ENCODE data around the gene NDUFC1.
A peak's percentile ranks its signal among the peaks of the same experiment; 100 is the strongest.
"Not testable (repeated sequence)": the region's sequence is repeated elsewhere in the genome, so short reads cannot be mapped to it uniquely, and the experiment has no call there.

NDUFC1 gene

DNA sequence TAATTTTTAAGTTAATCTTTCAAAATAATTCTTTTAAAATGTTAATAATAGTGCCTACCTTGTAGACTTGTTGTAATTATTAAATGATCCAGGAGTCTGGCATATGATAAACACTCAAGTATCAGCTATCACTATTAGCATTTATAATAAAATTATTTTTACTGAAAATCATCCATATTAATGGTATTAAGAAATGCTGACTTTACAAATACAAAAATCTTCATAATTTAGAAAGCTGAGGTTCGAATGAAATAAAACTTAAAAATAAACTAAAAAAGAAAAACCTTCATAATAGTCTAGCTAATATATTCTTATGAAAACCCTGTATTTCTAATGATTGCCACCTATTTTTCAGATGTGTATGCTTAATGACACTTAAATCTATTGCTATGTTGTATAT lies 27.5 kb downstream of the NDUFC1 start:
- H3K4me3 ChIP-seq (ENCODE audit: low read length): no peak overlapping the region
- no peaks in the 10 kb centered on the region for H3K9me3 ChIP-seq (ENCODE audit: insufficient read depth, low read depth, low read length)
- WGBS: no CpG with 5 or more reads among the region's 1 CpG
- H3K9ac ChIP-seq (ENCODE audit: low read depth, low read length): no peak overlapping the region
- H3K27me3 ChIP-seq (ENCODE audit: insufficient read depth, low read length): peaks cover 37% of the 10 kb centered on the region
- H3K4me1 ChIP-seq (ENCODE audit: insufficient read depth, low read length): no peaks in the 10 kb centered on the region; the same call in 1 of the 2 replicates
- H3K27ac ChIP-seq (ENCODE audit: low read depth, low read length): no peak overlapping the region
- no peaks in the 10 kb centered on the region for H3K36me3 ChIP-seq (ENCODE audit: insufficient read depth, low read length)

DNA sequence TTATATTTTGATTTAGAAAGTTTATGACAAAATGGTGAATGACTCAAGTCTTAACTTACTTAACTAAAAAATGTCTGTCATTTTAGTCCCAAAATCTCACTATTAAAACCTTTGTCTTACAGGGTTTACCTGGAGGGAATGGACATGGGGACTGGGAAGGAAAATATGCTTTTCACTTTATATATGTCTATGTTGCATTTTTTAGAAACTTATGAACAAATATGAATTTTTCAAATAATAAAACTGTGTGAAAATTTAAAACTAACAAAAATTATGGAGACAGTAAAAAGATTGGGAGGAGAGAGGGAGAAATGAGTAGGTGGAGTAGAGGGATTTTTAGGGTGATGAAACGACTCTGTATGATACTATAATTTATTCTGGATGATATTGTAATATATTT lies 28.4 kb downstream of the NDUFC1 start:
- Histone ChIP-seq H3K36me3 (ENCODE audit: insufficient read depth, low read length) (no peaks in the 10 kb centered on the region), H3K9me3 (ENCODE audit: insufficient read depth, low read depth, low read length) (no peaks in the 10 kb centered on the region), H3K4me1 (ENCODE audit: insufficient read depth, low read length) (no peaks in the 10 kb centered on the region; the same call in 1 of the 2 replicates), H3K27ac (ENCODE audit: low read depth, low read length) (no peak overlapping the region), H3K4me3 (ENCODE audit: low read length) (no peak overlapping the region), H3K9ac (ENCODE audit: low read depth, low read length) (no peak overlapping the region), H3K27me3 (ENCODE audit: insufficient read depth, low read length) (peaks cover 28% of the 10 kb centered on the region)
- 80% methylated on average over 1 of the region's 1 CpG for WGBS

DNA sequence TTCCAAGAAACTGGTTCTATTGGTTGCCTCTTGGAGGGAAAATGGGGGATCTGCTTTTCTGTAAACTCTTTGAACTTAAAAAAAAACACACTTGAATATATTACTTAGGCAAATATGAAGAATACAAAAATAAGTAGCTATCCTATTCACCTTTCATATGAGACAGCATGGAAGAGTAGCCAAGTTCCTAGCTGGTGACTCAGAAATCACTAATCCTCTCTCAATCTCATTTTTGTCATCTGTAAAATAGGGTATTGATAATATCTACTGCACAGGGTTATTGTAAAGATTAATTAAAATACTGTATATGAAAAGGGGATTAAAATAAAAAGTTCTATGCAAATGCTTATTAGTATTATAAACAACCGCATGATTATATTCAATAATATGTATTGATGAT lies 35.0 kb downstream of the NDUFC1 start:
- Histone ChIP-seq H3K36me3 (ENCODE audit: insufficient read depth, low read length) (no peaks in the 10 kb centered on the region), H3K27me3 (ENCODE audit: insufficient read depth, low read length) (no peaks in the 10 kb centered on the region), H3K4me1 (ENCODE audit: insufficient read depth, low read length) (peaks cover 20% of the 10 kb centered on the region), H3K9ac (ENCODE audit: low read depth, low read length) (no peak overlapping the region), H3K9me3 (ENCODE audit: insufficient read depth, low read depth, low read length) (no peaks in the 10 kb centered on the region), H3K4me3 (ENCODE audit: low read length) (no peak overlapping the region), H3K27ac (ENCODE audit: low read depth, low read length) (no peak overlapping the region)
- no CpG with 5 or more reads among the region's 1 CpG for WGBS

DNA sequence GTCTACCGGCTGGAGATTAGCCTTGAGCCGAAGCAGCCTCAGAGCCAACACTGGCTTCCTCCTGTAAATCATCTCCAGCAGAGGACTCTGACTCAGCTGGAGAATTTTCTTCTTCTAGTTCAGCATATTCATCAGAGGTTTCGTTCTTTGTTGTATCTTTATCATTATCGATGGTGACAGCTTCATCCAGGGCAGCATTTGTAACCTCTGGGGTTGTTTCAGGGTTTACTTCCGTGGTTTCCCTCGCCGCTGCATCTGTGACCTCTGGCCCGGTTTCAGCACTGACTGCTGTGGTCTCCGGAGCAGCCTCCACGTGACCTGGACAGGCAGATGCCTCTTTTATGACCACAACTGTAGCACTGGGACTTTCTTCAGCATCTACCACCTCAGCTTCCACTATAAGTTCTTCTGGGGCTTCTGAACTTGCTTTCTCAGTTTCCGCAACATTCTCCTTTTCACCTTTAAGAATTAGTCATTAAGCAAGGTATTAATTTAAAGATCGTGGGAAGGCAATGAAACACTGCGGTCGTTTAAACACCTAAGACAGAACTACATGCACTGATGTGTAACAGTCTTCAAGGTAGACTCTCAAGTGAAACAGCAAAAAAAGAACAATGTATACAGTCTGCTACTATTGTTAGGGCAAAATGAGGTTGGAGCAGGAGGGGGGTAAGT lies 35.6 kb downstream of the NDUFC1 start:
- Histone ChIP-seq H3K9me3 (ENCODE audit: insufficient read depth, low read depth, low read length) (no peaks in the 10 kb centered on the region), H3K27me3 (ENCODE audit: insufficient read depth, low read length) (no peaks in the 10 kb centered on the region), H3K27ac (ENCODE audit: low read depth, low read length) (no peak overlapping the region), H3K4me1 (ENCODE audit: insufficient read depth, low read length) (peaks cover 20% of the 10 kb centered on the region), H3K36me3 (ENCODE audit: insufficient read depth, low read length) (no peaks in the 10 kb centered on the region), H3K9ac (ENCODE audit: low read depth, low read length) (no peak overlapping the region), H3K4me3 (ENCODE audit: low read length) (peak overlapping the region; percentile 2; the same call in 1 of the 2 replicates)
- WGBS: 52% methylated on average over 14 of the region's 14 CpGs

DNA sequence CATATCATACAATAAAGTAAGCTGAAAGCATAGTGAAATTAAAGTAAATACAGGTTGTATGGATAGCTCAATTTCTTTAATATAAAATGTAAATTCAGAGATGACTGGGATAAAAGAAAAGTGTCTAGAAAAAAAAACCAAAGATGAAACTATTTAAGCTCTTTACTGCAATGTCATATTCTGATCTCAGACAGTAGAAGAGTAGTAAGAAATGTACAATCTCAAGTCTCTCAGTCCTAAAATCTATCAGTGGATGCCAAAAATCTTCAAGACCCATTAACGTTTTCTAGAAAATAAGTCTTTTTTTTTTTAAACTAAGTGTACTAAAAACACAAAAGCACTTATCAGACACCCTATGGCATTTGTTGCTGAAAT lies 36.1 kb downstream of the NDUFC1 start:
- H3K4me1 ChIP-seq (ENCODE audit: insufficient read depth, low read length): peaks cover 20% of the 10 kb centered on the region
- no peaks in the 10 kb centered on the region for H3K36me3 ChIP-seq (ENCODE audit: insufficient read depth, low read length)
- no peak overlapping the region for H3K9ac ChIP-seq (ENCODE audit: low read depth, low read length)
- no peak overlapping the region for H3K27ac ChIP-seq (ENCODE audit: low read depth, low read length)
- H3K27me3 ChIP-seq (ENCODE audit: insufficient read depth, low read length): no peaks in the 10 kb centered on the region
- H3K9me3 ChIP-seq (ENCODE audit: insufficient read depth, low read depth, low read length): no peaks in the 10 kb centered on the region
- H3K4me3 ChIP-seq (ENCODE audit: low read length): peak overlapping the region; percentile 2; the same call in 1 of the 2 replicates
- 100% methylated on average over 1 of the region's 1 CpG for WGBS

DNA sequence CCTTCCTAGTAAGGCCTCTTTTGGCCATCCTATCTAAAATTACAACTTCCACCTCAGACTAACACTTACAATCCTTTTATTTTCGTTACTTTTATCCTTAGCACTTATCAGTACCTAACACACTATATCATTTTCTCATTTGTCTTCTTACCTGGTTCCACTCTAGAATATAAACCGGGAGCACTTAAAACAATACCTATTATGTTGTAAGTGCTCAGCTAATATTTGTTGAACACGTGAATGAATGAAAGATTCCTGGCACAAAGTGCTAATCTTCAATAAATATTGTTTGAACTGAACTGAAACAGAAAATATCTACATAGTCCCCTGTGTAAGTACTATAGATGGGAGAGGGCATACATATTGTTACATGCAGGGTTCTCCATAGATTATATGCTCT lies 36.6 kb downstream of the NDUFC1 start:
- H3K4me1 ChIP-seq (ENCODE audit: insufficient read depth, low read length): peaks cover 20% of the 10 kb centered on the region
- H3K27ac ChIP-seq (ENCODE audit: low read depth, low read length): no peak overlapping the region
- no peak overlapping the region for H3K9ac ChIP-seq (ENCODE audit: low read depth, low read length)
- no peaks in the 10 kb centered on the region for H3K27me3 ChIP-seq (ENCODE audit: insufficient read depth, low read length)
- H3K4me3 ChIP-seq (ENCODE audit: low read length): no peak overlapping the region
- 0% methylated on average over 1 of the region's 3 CpGs for WGBS
- H3K36me3 ChIP-seq (ENCODE audit: insufficient read depth, low read length): no peaks in the 10 kb centered on the region
- H3K9me3 ChIP-seq (ENCODE audit: insufficient read depth, low read depth, low read length): no peaks in the 10 kb centered on the region

DNA sequence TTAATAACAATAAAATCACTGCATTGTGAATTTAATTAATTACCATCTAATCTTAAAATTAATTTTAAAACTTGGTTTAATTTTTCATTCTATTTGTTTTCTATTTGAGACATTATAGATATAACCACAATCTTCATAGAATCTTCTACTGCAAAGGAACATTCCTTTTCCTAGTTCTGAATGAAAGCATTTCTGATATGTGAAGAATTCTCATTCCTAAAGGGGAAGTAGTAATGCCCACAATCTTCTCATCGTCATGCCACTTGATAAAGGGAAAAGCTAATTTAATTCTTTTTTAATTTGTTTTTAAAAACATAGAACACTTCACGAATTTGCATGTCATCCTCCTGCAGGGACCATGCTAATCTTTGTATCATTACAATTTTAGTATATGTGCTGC lies 45.9 kb downstream of the NDUFC1 start:
- H3K27ac ChIP-seq (ENCODE audit: low read depth, low read length): no peak overlapping the region
- no peak overlapping the region for H3K9ac ChIP-seq (ENCODE audit: low read depth, low read length)
- WGBS: 80% methylated on average over 1 of the region's 2 CpGs
- H3K27me3 ChIP-seq (ENCODE audit: insufficient read depth, low read length): no peaks in the 10 kb centered on the region
- H3K4me1 ChIP-seq (ENCODE audit: insufficient read depth, low read length): no peaks in the 10 kb centered on the region
- H3K4me3 ChIP-seq (ENCODE audit: low read length): no peak overlapping the region
- no peaks in the 10 kb centered on the region for H3K36me3 ChIP-seq (ENCODE audit: insufficient read depth, low read length)
- no peaks in the 10 kb centered on the region for H3K9me3 ChIP-seq (ENCODE audit: insufficient read depth, low read depth, low read length)

DNA sequence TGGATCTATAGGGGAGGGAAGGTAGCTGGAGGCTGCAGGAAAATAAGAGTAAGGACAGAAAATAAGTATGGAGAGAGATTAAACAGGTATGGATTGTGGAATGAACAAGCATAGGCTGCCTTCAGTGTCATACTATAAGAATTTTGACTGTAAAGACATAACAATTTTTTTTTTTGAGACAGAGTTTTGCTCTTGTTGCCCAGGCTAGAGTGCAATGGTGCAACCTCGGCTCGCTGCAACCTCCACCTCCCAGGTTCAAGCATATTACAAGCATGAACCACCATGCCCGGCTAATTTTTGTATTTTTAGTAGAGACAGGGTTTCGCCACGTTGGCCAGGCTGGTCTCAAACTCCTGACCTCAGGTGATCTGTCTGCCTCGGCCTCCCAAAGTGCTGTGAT lies 46.7 kb downstream of the NDUFC1 start:
- not testable (repeated sequence) for H3K36me3 ChIP-seq (ENCODE audit: insufficient read depth, low read length); H3K4me3 ChIP-seq (ENCODE audit: low read length); H3K27ac ChIP-seq (ENCODE audit: low read depth, low read length); H3K4me1 ChIP-seq (ENCODE audit: insufficient read depth, low read length); H3K27me3 ChIP-seq (ENCODE audit: insufficient read depth, low read length); H3K9me3 ChIP-seq (ENCODE audit: insufficient read depth, low read depth, low read length); H3K9ac ChIP-seq (ENCODE audit: low read depth, low read length)
- WGBS: 96% methylated on average over 6 of the region's 6 CpGs

DNA sequence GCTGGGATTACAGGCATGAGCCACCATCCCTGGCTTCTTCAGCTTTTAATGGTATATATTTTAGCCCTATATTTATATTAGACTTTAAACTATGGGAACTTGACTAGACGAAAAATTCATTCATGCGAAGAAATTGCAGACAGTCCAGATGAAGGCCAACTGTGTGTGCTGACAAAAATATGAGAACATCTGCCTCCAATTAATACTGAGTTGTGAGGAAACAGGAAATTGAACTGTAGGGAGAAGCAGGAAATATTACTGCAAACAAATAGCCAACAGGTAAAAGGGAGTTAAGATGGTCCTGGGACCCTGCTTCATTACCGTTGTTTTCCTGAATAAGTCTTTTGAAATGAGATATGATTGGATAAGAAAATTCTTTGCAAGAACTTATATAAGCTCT lies 48.6 kb downstream of the NDUFC1 start:
- H3K4me3 ChIP-seq (ENCODE audit: low read length): no peak overlapping the region
- 86% methylated on average over 3 of the region's 3 CpGs for WGBS

DNA sequence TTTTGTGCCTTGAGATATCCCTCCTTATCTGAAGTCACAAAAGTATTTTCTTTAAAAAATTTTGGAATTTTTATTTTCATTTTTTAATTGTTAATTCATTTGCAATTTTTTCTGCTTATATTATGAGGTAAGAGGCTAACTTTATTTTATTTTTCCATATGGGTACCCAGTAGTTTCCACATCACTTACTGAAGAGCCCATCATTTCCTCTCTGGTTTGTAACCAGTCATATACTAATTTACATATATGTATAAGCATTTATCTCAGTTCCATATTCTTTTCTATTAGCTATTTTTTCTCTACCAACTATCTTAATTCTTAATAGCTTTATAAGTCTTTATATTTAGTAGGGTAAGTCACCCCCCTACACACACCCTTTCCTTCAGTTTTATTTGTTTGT lies 49.2 kb downstream of the NDUFC1 start:
- no peaks in the 10 kb centered on the region for H3K9me3 ChIP-seq (ENCODE audit: insufficient read depth, low read depth, low read length)
- no peaks in the 10 kb centered on the region for H3K36me3 ChIP-seq (ENCODE audit: insufficient read depth, low read length)
- H3K27ac ChIP-seq (ENCODE audit: low read depth, low read length): no peak overlapping the region
- H3K27me3 ChIP-seq (ENCODE audit: insufficient read depth, low read length): no peaks in the 10 kb centered on the region
- H3K9ac ChIP-seq (ENCODE audit: low read depth, low read length): no peak overlapping the region
- H3K4me3 ChIP-seq (ENCODE audit: low read length): no peak overlapping the region
- no peaks in the 10 kb centered on the region for H3K4me1 ChIP-seq (ENCODE audit: insufficient read depth, low read length)

More for the DNA sequence above, 48.6 kb downstream of the NDUFC1 start:
- Histone ChIP-seq H3K4me1 (ENCODE audit: insufficient read depth, low read length) (no peaks in the 10 kb centered on the region), H3K9me3 (ENCODE audit: insufficient read depth, low read depth, low read length) (no peaks in the 10 kb centered on the region), H3K27ac (ENCODE audit: low read depth, low read length) (no peak overlapping the region), H3K27me3 (ENCODE audit: insufficient read depth, low read length) (no peaks in the 10 kb centered on the region), H3K36me3 (ENCODE audit: insufficient read depth, low read length) (no peaks in the 10 kb centered on the region), H3K9ac (ENCODE audit: low read depth, low read length) (no peak overlapping the region)

DNA sequence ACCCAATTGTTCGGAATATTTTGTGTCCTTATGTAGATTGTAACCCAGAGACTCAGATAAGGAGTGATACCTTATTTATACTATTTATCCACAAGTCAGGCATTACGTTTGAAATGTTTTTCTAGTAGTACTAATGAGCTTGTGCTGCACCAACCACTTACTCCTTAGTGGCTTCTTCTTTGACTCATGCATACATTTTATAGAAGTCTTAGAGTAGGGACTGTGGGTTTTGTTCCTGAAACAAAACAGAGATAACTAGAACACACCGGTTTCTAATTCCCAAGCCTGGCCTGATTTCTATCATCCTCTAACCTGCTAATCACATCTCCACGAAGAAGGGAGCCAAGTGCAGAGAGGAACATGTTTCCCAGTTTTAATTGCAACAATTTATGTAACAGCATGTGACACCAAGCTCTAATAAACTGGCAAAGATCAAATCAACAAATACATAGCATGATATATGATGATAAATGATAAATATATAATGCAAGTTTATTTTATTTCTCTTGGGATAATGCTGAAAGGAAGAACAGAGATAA lies 54.5 kb downstream of the NDUFC1 start:
- 87% methylated on average over 2 of the region's 4 CpGs for WGBS
- Histone ChIP-seq H3K36me3 (ENCODE audit: insufficient read depth, low read length) (no peaks in the 10 kb centered on the region), H3K9ac (ENCODE audit: low read depth, low read length) (no peak overlapping the region), H3K4me1 (ENCODE audit: insufficient read depth, low read length) (no peaks in the 10 kb centered on the region), H3K9me3 (ENCODE audit: insufficient read depth, low read depth, low read length) (no peaks in the 10 kb centered on the region), H3K27ac (ENCODE audit: low read depth, low read length) (no peak overlapping the region), H3K27me3 (ENCODE audit: insufficient read depth, low read length) (no peaks in the 10 kb centered on the region), H3K4me3 (ENCODE audit: low read length) (no peak overlapping the region)

DNA sequence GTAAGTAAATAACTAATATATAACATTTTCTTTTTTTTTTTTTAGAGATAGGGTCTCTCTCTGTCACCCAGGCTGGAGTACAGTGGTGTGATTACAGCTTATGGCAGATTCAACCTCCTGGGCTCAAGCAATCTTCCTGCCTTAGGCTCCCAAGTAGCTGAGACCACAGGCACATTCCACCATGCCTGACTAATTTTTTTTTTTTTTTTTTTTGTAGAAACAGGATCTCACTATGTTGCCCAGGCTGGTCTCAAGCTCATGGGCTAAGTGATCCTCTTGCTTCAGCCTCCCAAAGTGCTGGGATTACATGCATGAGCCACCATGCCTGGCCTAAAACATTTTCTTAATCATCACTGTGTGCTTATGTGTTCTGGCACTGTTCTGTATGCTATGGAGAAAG lies 55.0 kb downstream of the NDUFC1 start:
- Histone ChIP-seq H3K9me3 (ENCODE audit: insufficient read depth, low read depth, low read length) (no peaks in the 10 kb centered on the region), H3K36me3 (ENCODE audit: insufficient read depth, low read length) (no peaks in the 10 kb centered on the region), H3K4me3 (ENCODE audit: low read length) (no peak overlapping the region), H3K9ac (ENCODE audit: low read depth, low read length) (no peak overlapping the region), H3K27ac (ENCODE audit: low read depth, low read length) (no peak overlapping the region), H3K4me1 (ENCODE audit: insufficient read depth, low read length) (peaks cover 4% of the 10 kb centered on the region; the same call in 1 of the 2 replicates), H3K27me3 (ENCODE audit: insufficient read depth, low read length) (no peaks in the 10 kb centered on the region)

Measured in HUES64 (cell line).